Right cardiac atrium (tissue), 5 donors: ENCODE data around the gene NR1H4. TPM values are rescaled to one million over a fixed set of nuclear protein-coding genes. Genes with fewer than 3 reads are reported as not detected.

Source experiments
- ATAC-seq, 2 donors: fragments of 200-7000 bp; cut with Tn5 transposase; one replicate each; pipeline versions ENCODE4 v1.8.0 to v1.9.1; 2020; ENCODE audit warnings: moderate library complexity in 2 of 2, mild to moderate bottlenecking in 1 of 2
- DNase-seq, 3 donors: peaks; one replicate each; pipeline ENCODE4 v3.0.0-alpha.2; 2020
- H3K27ac ChIP-seq: one replicate; pipeline ENCODE4 v1.5.1; 2013; ENCODE audit warnings: mild to moderate bottlenecking, low read length, control low read depth, moderate library complexity
- H3K27me3 ChIP-seq: one replicate; pipeline ENCODE4 v1.6.1; 2013; ENCODE audit not compliant: control insufficient read depth, insufficient read depth
- H3K4me1 ChIP-seq: one replicate; pipeline ENCODE4 v1.6.1; 2013; ENCODE audit warnings: low read length; ENCODE audit not compliant: control insufficient read depth, insufficient read depth
- H3K4me3 ChIP-seq: one replicate; pipeline ENCODE4 v1.5.1; 2013; ENCODE audit warnings: low read length, control low read depth
- H3K9me3 ChIP-seq: one replicate; pipeline ENCODE4 v1.6.1; 2013; ENCODE audit warnings: low read length; ENCODE audit not compliant: control insufficient read depth
- WGBS: extraction: QIAGEN DNeasy Blood & Tissue Kit; methylation state at CpG from one replicate; pipeline ENCODE4 v1.1.7; 2013; 5-methylcytosine and 5-hydroxymethylcytosine counted together
- intact Hi-C, 4 donors: fragments of 100-400 bp; cut with DNase I; formaldehyde crosslinking; loops; one replicate each; pipeline versions ENCODE4 v1.11.0 to v1.14.0; 2022 to 2023
- polyA plus RNA-seq: library from polyadenylated mRNA; stranded (reverse); fragments of 200-250 nt; gene quantifications from one replicate; pipeline ENCODE4 v1.2.3, GENCODE V29; 2013
- total RNA-seq, 4 donors: library from RNA; stranded (reverse); fragmentation: NEBNext Ultra II Directional; extraction: Animal tissue kit (Norgen Biotek cat#: 25700); gene quantifications; one replicate each; pipeline ENCODE4 v1.2.1, GENCODE V29; 2021
- donor health status: healthy with polysubstance abuse.
- donor health status: DM: no; HTN: yes; CAD: no.
- donor health status: DM: no; HTN: no; CAD: no.
- donor health status: DM: no; HTN: yes; CAD: no; lungs with severe emphysema.
- donor health status: DM: yes; HTN: yes; CAD: no.

Gene NR1H4
- total and polyA plus RNA-seq, 5 donors, result 0.17 to 2.0 (median 0.40) TPM; not detected in 1

DNA sequence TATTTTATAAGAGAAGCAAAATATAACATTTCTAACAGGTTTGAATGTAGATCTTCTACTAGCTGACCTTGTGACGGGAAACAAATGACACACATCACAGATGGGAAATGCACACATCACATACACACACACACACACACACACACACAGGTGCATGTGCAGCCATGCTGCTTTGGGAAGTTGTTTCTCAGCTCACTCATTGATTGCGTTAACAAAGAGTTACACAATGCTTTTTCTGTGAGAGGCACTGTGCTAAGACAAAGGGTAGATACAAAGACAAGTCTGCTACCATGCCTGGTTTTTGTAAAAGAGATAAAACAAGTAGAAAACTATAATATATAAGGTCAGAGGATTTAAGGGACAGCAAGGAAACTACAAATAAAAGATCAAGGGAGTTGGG is 1.3 kb upstream of the NR1H4 start:
- intact Hi-C loops, result no loop called here
- 68% methylated on average over 2 of the region's 2 CpGs for WGBS

DNA sequence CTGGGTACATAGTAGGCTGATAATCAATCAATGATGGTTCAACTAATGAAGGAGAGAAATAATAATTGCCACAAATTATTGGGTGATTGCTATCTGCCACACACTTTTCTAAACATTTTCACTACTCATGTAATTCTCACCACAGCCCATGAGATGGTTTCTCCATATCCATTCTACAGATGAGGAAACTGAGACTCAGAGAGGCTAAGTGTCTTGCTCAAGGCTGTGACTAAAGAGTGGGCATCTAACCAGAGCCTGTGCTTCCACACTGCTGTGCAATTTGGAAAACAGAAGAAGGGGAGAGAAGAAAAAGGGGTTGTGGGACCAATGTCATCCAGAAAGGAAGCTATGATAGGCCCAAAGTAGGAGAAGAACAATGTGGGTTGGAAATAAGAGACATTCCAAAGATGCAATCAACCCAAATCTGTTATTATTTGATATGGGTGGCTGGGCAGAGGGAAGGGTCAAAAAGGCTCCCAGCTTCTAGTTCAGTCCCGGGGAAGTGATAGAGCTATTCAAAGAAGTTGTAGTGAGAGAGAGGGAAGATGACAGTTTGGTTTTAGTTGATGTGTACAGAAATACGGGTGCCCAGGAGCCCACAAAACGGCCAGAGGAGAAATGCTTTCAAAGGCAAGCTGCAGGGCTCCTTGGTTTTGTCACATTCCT is 483 bp upstream of the NR1H4 start:
- H3K9me3 ChIP-seq, result no peaks in the 10 kb centered on the region
- no peak overlapping the region for H3K27ac ChIP-seq
- 42% methylated on average over 3 of the region's 3 CpGs for WGBS
- no peaks in the 10 kb centered on the region for H3K4me1 ChIP-seq
- ATAC-seq, result no peak
- intact Hi-C loops, result no loop called here
- DNase-seq, result no peak
- H3K4me3 ChIP-seq, result no peak overlapping the region
- no peaks in the 10 kb centered on the region for H3K27me3 ChIP-seq

More for the DNA sequence above, 1.3 kb upstream of the NR1H4 start:
- no peaks in the 10 kb centered on the region for H3K4me1 ChIP-seq
- H3K9me3 ChIP-seq, result no peaks in the 10 kb centered on the region
- no peak overlapping the region for H3K4me3 ChIP-seq
- no peak for ATAC-seq
- no peak for DNase-seq
- H3K27me3 ChIP-seq, result no peaks in the 10 kb centered on the region
- no peak overlapping the region for H3K27ac ChIP-seq

DNA sequence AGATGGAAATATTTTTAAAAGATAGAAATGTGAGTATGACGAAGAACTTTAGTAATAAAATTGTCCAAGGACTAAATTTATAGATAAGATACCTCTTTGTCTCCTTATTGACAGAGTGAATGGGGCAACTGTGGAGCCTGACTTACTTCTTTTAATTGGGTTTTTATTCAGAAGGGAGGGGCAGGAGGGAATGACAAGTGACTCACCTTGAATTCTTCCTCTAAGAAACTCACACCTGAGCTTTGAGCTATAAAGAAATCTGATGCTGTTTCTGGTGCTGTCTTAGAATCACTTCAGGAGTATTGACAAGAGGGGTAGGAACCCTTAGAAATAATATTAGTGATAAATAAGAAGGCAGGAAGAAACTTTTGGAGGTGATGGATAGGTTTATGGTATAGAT is 951 bp downstream of the NR1H4 start:
- WGBS, result 78% methylated on average over 1 of the region's 1 CpG
- no peaks in the 10 kb centered on the region for H3K4me1 ChIP-seq
- DNase-seq (no peak), ATAC-seq (no peak)
- H3K27me3 ChIP-seq, result no peaks in the 10 kb centered on the region
- no peaks in the 10 kb centered on the region for H3K9me3 ChIP-seq
- intact Hi-C loops, result no loop called here
- no peak overlapping the region for H3K27ac ChIP-seq
- no peak overlapping the region for H3K4me3 ChIP-seq

DNA sequence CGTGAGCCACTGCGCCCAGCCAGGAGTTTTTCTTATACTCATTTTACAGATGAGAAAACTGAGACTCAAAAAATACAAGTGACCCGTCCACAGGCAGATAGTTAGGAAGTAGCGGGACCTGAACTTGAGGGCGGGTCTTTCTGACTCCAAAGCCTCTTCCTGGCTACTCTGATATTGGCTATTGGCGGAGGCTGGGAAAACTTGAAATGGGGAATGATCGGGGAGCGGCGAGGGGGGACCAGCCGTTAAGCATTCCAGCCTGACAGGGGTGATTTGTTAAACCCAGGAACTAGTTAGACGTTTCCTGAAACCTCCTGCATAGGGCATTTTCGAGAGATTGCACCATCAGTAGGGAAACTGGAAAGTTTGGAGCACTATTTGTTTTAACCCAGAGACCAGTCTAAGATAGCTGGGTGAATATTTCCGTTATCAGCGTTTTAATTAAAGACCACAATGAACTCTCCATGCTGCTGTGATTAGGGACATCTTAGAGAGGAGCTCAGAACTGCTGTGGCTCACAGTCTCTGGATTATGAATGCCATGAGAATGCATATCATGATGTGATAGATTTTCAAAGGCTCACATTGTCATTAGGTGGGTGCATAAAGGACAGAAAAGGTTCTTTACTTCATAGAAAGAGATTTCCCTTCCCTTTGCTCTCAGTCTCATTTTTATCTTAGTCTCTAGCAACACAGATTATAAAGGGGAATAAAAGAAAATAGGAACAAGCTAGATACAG is 2.5 kb downstream of the NR1H4 start:
- DNase-seq (no peak), ATAC-seq (peak in 1 of 2 donors; percentile 18)
- 56% methylated on average over 14 of the region's 14 CpGs for WGBS
- Histone ChIP-seq H3K4me3 (no peak overlapping the region), H3K27ac (no peak overlapping the region), H3K9me3 (no peaks in the 10 kb centered on the region), H3K4me1 (no peaks in the 10 kb centered on the region), H3K27me3 (no peaks in the 10 kb centered on the region)
- intact Hi-C loops, result no loop called here

DNA sequence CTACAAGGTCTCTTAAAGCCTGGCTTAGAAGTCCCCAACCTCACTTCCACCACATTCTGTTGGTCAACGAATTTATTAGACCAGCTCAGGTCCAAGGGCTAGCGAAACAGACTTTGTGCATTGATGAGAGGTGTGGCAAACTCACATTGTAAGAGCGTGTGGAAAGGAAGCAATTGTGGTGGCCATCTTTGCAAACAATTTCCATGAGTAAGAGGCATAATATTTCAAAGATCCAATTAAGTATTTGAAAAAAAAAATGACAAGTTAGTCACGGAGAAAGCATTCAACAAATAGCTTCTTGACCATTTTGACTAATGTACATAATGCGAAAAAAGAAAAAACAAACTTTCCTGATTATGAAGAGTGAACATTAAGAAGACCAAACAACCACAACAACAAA is 7.4 kb downstream of the NR1H4 start:
- no peaks in the 10 kb centered on the region for H3K9me3 ChIP-seq
- H3K4me3 ChIP-seq, result no peak overlapping the region
- no peaks in the 10 kb centered on the region for H3K27me3 ChIP-seq
- no peaks in the 10 kb centered on the region for H3K4me1 ChIP-seq
- DNase-seq (no peak), ATAC-seq (no peak)
- no peak overlapping the region for H3K27ac ChIP-seq
- intact Hi-C loops, result no loop called here
- 90% methylated on average over 5 of the region's 5 CpGs for WGBS

DNA sequence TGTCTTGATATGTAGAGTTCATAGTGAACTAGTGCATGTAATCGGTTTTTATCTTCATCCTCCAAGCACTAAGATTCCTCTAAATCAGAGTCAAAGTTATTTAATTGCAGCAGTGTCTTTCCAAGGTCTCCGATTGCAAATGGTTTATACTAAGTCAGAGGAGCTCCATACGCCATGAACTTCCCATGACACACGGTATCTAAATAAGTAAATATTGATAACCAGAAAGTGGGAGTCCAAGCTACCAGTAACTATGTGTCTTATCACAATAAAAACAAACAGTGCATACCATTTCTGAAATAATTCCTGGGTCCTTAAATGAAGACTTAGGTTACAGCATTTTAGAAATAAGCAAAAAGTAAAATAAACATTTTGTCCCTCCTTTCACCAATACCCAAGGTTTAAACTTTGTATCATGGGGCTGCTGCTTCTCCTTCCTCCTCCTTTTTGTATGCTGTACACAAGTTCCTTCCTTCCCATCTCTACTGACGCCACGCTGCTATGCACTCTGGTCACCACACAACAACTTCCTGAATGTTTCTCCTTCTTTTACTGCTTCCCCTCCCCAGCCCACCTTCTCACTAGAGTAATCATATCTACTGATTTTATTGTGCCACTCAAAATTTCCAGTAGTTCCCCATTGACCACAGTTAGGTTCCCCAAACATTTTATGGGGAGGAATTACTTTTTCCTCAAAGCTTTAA is 10.7 kb downstream of the NR1H4 start:
- no peak overlapping the region for H3K4me3 ChIP-seq
- ATAC-seq, result peak; percentile 47 to 57
- intact Hi-C loops, result no loop called here
- H3K4me1 ChIP-seq, result no peaks in the 10 kb centered on the region
- no peak for DNase-seq
- H3K27ac ChIP-seq, result no peak overlapping the region
- H3K27me3 ChIP-seq, result no peaks in the 10 kb centered on the region
- 25% methylated on average over 6 of the region's 6 CpGs for WGBS
- no peaks in the 10 kb centered on the region for H3K9me3 ChIP-seq

DNA sequence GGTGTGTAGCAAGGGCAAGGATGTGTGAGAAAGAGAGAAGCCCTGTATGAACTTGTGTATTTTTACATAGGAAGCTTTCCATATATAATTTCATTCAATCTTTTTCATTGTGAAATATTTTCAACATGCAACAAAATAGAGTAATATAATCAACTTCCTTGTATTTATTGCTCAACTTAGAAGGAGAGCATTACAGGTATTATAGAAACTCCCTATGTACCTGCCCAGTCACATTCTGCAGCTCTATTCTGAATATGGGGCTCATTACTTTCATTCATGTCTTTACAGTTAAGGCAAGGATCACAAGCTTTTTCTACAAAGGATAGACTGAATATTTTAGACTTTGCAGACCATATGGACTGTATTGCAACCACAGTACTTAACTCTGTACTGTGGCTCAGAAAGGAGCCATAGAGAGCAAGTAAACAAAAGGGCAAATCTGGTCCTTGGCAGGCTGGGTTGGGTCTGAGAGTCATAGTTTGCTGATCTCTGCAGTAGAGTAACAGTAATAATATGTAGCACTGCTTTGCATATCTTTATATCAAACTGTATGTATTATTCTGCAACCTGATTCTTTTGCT is 11.3 kb downstream of the NR1H4 start:
- no peak for DNase-seq
- intact Hi-C loops, result no loop called here
- Histone ChIP-seq H3K4me3 (no peak overlapping the region), H3K9me3 (no peaks in the 10 kb centered on the region), H3K27me3 (no peaks in the 10 kb centered on the region), H3K4me1 (no peaks in the 10 kb centered on the region), H3K27ac (no peak overlapping the region)
- no peak for ATAC-seq

DNA sequence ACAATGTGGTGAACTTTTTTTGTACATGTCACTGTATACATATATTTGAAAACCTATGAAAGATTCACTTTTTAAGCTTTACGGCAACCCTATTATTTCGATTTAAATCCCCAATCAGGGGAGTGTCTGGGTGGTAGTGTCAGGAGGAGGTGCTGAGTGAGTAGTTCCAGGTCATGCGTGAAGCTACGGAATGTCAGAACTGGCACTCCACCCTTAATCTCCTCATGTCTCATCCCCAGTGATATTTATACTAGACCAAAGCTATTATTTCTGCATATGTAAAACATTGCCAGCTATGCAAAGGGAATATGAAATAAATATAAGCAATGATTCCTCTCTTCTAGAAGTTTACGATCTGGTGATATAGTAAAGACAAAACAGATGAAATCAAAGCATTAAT is 12.3 kb downstream of the NR1H4 start:
- H3K27ac ChIP-seq, result no peak overlapping the region
- DNase-seq (no peak), ATAC-seq (no peak)
- H3K27me3 ChIP-seq, result no peaks in the 10 kb centered on the region
- intact Hi-C loops, result no loop called here
- no peaks in the 10 kb centered on the region for H3K9me3 ChIP-seq
- H3K4me1 ChIP-seq, result no peaks in the 10 kb centered on the region
- WGBS, result 70% methylated on average over 5 of the region's 5 CpGs
- no peak overlapping the region for H3K4me3 ChIP-seq

DNA sequence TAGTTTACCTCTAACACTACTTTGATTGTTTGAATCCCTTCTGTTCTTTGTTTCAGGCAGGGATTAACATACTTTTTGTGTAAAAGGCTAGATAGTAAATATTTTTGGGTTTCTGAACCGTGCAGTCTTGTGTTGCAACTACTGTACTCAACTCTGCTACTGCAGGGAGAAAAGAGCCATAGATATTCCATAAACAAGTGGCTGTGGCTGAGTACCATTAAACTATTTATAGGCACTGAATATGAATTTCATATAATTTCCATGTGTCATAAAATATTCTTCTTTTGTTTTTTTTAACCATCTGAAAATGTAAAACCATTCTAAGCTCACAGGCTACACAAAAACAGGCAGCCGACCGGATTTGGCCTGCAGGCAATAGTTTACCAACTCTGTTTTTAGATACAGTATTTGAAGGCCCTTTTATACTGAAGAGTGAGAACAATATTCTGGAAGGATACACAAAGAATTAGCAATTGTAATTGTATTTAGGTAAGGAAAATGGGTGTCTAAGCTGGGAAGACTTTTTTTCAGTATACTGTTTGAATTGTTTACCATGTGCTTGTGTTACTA is 15.7 kb downstream of the NR1H4 start:
- 42% methylated on average over 3 of the region's 3 CpGs for WGBS
- H3K4me3 ChIP-seq, result no peak overlapping the region
- DNase-seq (no peak), ATAC-seq (no peak)
- H3K27me3 ChIP-seq, result no peaks in the 10 kb centered on the region
- no peak overlapping the region for H3K27ac ChIP-seq
- no peaks in the 10 kb centered on the region for H3K9me3 ChIP-seq
- intact Hi-C loops, result no loop called here
- H3K4me1 ChIP-seq, result no peaks in the 10 kb centered on the region

DNA sequence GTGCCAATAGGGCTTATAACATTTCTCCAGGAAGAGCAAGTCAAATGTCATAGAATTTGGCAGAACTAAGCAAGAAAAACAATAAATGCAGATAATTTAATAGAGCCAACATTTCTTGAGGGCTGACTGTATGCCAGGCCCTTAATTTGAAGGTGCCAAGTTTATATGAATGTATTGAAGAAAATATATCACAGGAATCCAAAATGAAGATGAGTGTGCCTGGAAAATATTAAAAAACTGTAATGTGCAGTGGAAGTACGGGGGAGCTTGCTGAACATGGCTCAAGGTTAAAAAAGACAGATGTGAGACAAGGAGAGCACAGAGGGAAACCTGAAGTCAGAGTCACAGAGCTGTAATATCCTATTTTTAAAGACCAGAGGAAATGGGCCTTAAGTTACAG is 16.4 kb downstream of the NR1H4 start:
- ATAC-seq, result no peak
- Histone ChIP-seq H3K9me3 (no peaks in the 10 kb centered on the region), H3K4me1 (no peaks in the 10 kb centered on the region), H3K27ac (no peak overlapping the region), H3K27me3 (no peaks in the 10 kb centered on the region), H3K4me3 (no peak overlapping the region)
- 41% methylated on average over 1 of the region's 1 CpG for WGBS
- no peak for DNase-seq
- intact Hi-C loops, result no loop called here

DNA sequence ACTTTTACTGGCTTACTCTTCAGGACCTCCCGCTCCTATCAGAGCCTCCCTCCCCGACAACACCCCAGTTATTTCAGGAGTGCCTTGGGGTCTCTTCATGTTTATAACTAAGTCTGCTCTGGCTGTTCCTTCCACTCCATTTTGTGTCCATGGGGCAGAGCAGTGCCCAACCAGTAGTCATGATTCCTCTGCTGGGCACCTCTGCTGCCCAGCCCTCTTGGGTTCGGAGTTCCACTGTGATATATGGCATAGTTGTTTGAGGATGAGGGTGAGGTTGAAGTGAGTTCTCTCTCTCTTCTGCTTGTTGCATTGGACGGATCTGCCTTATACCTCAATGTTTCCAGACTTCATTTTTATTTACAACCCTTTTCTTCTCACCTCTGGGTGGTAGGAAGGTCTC is 17.4 kb downstream of the NR1H4 start:
- no peaks in the 10 kb centered on the region for H3K27me3 ChIP-seq
- DNase-seq (no peak), ATAC-seq (no peak)
- no peak overlapping the region for H3K27ac ChIP-seq
- 83% methylated on average over 4 of the region's 4 CpGs for WGBS
- no peaks in the 10 kb centered on the region for H3K9me3 ChIP-seq
- H3K4me1 ChIP-seq, result no peaks in the 10 kb centered on the region
- intact Hi-C loops, result no loop called here
- no peak overlapping the region for H3K4me3 ChIP-seq
